GM12865 (cell line): ENCODE results near the gene PSMG4.

Experiments used
- DNase-seq: peaks from one replicate; pipeline ENCODE4 v3.0.0; 2010; ENCODE audit warnings: low read depth
- H3K4me3 ChIP-seq: 2 replicates; pipeline ENCODE4 v1.5.1; 2011; ENCODE audit warnings: mild to moderate bottlenecking, low read depth, low read length, control low read depth
- TF ChIP-seq, protein P1 (sequence below): IDR thresholded peaks from 2 replicates; pipeline ENCODE4 v1.5.1; 2011; ENCODE audit warnings: low read length, control low read depth, low read depth, inconsistent platforms; ENCODE audit not compliant: insufficient read depth; ENCODE audit errors: missing control alignments

PSMG4 gene

DNA sequence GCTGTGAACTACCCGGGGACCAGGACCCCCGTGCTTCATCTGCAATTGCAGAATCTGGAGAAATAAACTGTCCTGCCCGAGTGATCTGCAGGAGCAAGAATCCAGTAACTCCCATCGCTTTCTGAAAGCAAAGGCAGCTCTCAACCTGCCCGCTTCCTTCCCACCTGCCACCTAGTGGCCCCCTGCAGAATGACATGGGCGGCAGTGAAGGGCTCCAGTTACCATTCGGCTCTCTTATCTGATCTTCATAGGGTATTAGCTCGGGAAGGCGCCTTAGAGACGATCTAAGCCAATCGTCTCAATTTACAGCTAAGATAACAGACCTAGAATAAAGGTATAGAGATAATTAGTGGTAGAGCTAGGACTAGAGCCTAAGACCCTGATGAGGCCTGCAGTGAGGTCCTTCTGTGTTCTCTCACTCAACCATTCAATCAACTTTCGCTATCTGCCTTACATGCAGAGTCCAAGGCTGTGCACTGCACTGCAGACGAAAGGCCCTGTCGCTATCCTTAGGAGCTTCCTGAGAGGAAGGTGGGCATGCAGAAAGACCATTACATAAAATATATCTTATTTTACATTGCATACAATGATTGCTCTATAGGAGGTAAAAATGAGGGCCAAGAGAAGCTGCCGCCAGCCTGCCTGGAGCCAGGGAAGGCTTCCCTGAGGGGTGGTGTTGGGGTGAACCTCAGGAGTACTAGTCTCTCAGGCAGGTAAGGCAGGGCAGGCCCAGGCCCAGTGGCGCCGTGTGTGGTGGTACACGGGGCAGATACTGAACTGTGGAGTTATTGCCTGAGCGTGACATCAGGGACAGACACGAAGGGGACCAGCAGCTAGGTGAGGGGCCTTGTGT is 7.1 kb upstream of the PSMG4 start:
- DNase-seq, result peak; percentile 84
- H3K4me3 ChIP-seq, result no peak overlapping the region
- TF ChIP-seq, protein P1, sequence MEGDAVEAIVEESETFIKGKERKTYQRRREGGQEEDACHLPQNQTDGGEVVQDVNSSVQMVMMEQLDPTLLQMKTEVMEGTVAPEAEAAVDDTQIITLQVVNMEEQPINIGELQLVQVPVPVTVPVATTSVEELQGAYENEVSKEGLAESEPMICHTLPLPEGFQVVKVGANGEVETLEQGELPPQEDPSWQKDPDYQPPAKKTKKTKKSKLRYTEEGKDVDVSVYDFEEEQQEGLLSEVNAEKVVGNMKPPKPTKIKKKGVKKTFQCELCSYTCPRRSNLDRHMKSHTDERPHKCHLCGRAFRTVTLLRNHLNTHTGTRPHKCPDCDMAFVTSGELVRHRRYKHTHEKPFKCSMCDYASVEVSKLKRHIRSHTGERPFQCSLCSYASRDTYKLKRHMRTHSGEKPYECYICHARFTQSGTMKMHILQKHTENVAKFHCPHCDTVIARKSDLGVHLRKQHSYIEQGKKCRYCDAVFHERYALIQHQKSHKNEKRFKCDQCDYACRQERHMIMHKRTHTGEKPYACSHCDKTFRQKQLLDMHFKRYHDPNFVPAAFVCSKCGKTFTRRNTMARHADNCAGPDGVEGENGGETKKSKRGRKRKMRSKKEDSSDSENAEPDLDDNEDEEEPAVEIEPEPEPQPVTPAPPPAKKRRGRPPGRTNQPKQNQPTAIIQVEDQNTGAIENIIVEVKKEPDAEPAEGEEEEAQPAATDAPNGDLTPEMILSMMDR, result peak; percentile 98

DNA sequence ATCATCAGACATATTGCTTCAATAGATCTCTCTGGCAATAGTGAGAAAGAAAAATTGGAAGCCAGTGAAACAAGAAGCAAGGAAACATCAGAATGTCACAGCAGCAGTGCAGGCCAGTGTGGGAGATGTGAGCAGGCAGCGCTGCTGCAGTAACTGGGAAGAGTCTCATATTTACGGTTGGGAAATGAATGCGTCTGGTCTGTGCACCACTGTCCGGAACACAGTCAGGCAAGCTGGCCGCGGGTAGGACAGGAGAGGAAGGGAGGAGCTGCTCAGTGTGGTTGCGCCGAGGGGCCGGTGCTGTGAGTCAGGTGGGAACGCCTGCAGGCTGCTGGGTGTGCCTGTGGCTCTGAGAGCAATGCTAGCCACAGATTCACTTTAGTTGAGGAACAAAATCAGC is 6.4 kb upstream of the PSMG4 start:
- no peak overlapping the region for H3K4me3 ChIP-seq
- TF ChIP-seq, protein P1, result no peak
- no peak for DNase-seq

DNA sequence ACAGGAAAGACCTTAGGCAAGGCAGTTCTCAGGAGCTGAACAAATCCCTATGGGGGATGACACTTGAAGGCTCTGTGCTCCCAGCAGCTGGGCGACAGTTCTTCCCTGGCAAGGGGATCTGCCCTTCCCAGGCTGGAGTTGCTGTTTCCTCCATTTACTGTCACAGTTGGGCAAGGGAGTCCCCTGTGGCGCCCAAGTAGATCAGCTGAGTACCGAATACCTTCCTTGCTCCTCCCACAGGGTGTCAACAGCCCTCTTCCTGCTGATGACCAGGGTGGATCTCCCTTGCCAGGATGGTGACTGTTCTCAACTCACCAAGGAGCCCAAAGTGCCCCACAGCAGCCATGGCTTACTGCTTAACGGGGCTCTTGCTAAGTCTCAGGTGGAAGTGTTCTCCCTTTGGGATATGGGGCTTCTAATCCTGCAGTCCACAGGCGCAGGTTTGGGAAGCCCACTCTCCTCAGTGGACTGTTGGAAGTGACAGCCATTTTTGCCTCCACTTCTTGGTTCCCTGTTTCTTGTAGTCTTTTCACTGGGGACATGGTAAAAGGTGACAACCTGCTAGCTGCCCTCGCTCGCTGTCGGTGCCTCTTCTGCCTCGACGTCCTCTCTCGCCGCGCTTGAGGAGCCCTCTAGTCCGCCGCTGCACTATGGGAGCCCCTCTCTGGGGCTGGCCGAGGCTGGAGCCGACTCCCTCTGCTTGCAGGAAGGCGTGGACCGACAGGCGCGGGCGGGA is 5.7 kb upstream of the PSMG4 start:
- TF ChIP-seq, protein P1, result no peak
- no peak overlapping the region for H3K4me3 ChIP-seq
- DNase-seq, result no peak

DNA sequence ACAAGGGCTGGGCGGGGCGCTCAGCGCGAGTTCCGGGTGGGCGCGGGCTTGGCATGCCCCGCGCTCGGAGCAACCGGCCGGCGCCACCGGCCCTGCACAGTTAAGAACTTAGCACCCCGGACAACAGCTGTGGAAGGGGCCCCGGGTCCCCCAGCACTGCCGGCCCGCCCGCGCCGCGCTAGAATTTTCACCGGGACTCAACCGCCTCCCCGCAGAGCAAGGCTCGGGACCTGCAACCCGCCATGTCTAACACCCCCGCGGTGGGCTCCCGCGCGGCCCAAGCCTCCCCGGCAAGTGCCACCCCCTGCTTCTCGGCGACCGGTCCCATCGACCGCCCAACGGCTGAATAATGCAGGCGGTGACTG is 5.2 kb upstream of the PSMG4 start:
- H3K4me3 ChIP-seq, result no peak overlapping the region
- DNase-seq, result no peak
- TF ChIP-seq, protein P1, result no peak

DNA sequence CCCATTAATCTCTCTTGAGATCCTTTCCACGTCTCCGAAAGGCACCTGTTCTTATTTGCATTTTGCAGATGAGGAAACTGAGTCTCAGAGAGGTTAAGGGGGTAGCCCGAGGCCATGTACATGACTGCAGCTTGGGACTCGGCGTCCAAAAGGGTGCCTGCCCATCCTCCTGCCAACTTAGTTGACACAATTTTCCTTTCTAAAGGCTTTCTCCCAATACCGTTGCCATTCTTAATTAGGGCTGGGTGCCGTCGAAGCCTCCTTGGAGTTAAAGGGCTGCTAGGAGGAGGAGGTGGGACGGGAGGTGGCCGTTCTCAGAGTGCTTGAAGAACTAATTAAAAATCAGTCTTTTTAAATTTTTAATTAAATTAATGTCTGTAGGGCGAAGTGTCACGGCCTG is 546 bp upstream of the PSMG4 start:
- peak overlapping the region; percentile 36 for H3K4me3 ChIP-seq
- DNase-seq, result no peak

DNA sequence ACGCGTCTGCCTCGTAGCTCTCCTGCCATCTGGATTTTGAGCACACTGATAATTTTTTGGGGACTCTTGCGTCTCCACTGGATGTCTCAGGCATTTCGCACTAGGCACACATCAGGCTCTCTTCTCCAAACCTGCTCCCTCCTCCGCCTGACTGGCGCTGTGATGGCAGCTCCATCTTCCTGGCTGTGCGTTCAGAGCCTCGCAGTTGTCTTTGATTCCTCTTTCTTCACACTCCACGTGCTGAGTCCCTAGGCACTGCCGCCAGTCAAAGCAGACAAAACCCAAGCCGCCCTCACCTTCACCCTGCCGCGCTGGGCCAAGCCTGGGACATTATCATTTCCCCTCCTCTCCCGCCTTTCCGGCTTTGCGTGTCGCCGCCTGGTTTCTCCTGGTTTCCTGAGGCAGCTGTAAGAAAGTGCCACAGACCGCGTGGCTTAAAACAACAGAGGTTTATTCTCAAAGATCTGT is 778 bp downstream of the PSMG4 start:
- DNase-seq, result peak; percentile 55
- peak overlapping the region; percentile 65 for H3K4me3 ChIP-seq
- TF ChIP-seq, protein P1, result no peak

More for the DNA sequence above, 546 bp upstream of the PSMG4 start:
- TF ChIP-seq, protein P1, result no peak
